GM12878 (cell line): ENCODE data around the gene PRR35. TPM values are rescaled to one million over a fixed set of nuclear protein-coding genes. Genes with fewer than 3 reads are reported as not detected.

ENCODE experiments used
- ATAC-seq: fragments of 200-7000 bp; cut with Tn5 transposase; 3 replicates; pipeline ENCODE4 v1.9.1; 2020; ENCODE audit warnings: mild to moderate bottlenecking, moderate library complexity
- BruUV-seq: library from RNA; stranded (reverse); fragments of 400-500 nt; replicated peaks from 2 replicates; lab custom pipeline; 2021; lab: Mats Ljungman, UMichigan
- CTCF ChIA-PET: fragments of 300-600 bp; sonication (Branson Sonifier 250); formaldehyde crosslinking; extraction: SDS; loops from one replicate; lab custom pipeline; 2021; ENCODE audit warnings: inconsistent platforms; lab: Yijun Ruan, JAX
- POLR2A ChIA-PET: fragments of 350-600 bp; formaldehyde crosslinking; extraction: SDS; loops from one replicate; lab custom pipeline; 2021; ENCODE audit warnings: inconsistent platforms; lab: Charles Lee
- RAD21 ChIA-PET: fragments of 300-600 bp; sonication (Branson Sonifier 250); formaldehyde crosslinking; loops from one replicate; lab custom pipeline; 2023; ENCODE audit warnings: antibody characterized with exemption; ENCODE audit not compliant: unreplicated experiment; lab: Charles Lee
- SMC1A ChIA-PET: fragments of 300-600 bp; sonication (Branson Sonifier 250); formaldehyde crosslinking; loops from one replicate; lab custom pipeline; 2023; ENCODE audit not compliant: unreplicated experiment, uncharacterized antibody; lab: Charles Lee
- DNase-seq: peaks from one replicate; pipeline ENCODE4 v3.0.0-alpha.2; 2011; ENCODE audit warnings: low read depth, low spot score
- FAIRE-seq: peaks from 3 replicates; lab custom pipeline; 2011; peaks lifted over from hg19 to GRCh38; lab: Jason Lieb, UNC
- H2AFZ ChIP-seq: 2 replicates; pipeline ENCODE4 v1.6.0; 2011; ENCODE audit warnings: low read depth, low read length, control low read depth; ENCODE audit not compliant: control insufficient read depth
- H3K27ac ChIP-seq: 2 replicates; pipeline ENCODE4 v1.5.1; 2011; ENCODE audit warnings: control low read depth; ENCODE audit not compliant: control insufficient read depth, insufficient read depth
- H3K27me3 ChIP-seq, 2 experiments: replicated peaks in 1 of 2; 2 replicates each; pipeline versions ENCODE4 v1.6.0 to v1.6.1; 2011; ENCODE audit warnings: low read length in 1 of 2; ENCODE audit not compliant: control insufficient read depth in 2 of 2, insufficient read depth in 2 of 2
- H3K36me3 ChIP-seq, 2 experiments: 2 replicates each; pipeline ENCODE4 v1.5.1; 2011; ENCODE audit warnings: low read length in 1 of 2; ENCODE audit not compliant: control insufficient read depth in 2 of 2, insufficient read depth in 2 of 2
- H3K4me1 ChIP-seq: 2 replicates; pipeline ENCODE4 v1.6.1; 2011; ENCODE audit warnings: mild to moderate bottlenecking, low read length, moderate library complexity, mixed read lengths; ENCODE audit not compliant: control insufficient read depth, insufficient read depth
- H3K4me2 ChIP-seq: 2 replicates; pipeline ENCODE4 v1.6.0; 2011; ENCODE audit warnings: control low read depth; ENCODE audit not compliant: control insufficient read depth, insufficient read depth
- H3K4me3 ChIP-seq: fragments of 200-600 bp; sonication (generic); 2 replicates; pipeline ENCODE4 v1.5.1; 2016
- H3K79me2 ChIP-seq: 2 replicates; pipeline ENCODE4 v1.6.0; 2011; ENCODE audit warnings: low read length; ENCODE audit not compliant: control insufficient read depth, insufficient read depth
- H3K9ac ChIP-seq: 2 replicates; pipeline ENCODE4 v1.8.0; 2011; ENCODE audit warnings: low read length, control low read depth, mixed read lengths; ENCODE audit not compliant: control insufficient read depth, insufficient read depth
- H3K9me3 ChIP-seq: replicated peaks from 3 replicates; pipeline ENCODE4 v1.5.1; 2011; ENCODE audit warnings: mild to moderate bottlenecking, low read length; ENCODE audit not compliant: control insufficient read depth, insufficient read depth
- H4K20me1 ChIP-seq: 2 replicates; pipeline ENCODE4 v1.6.0; 2011; ENCODE audit not compliant: control insufficient read depth, insufficient read depth
- PML ChIP-seq: IDR thresholded peaks from 2 replicates; pipeline ENCODE4 v1.6.1; 2012; ENCODE audit warnings: low read length, inconsistent platforms
- RCOR1 ChIP-seq: conservative IDR thresholded peaks from 2 replicates; pipeline ENCODE4 v1.6.1; 2012; ENCODE audit warnings: low read depth, low read length, improper control_type of control experiment
- SIN3A ChIP-seq: IDR thresholded peaks from 2 replicates; pipeline ENCODE4 v1.6.1; 2012; ENCODE audit warnings: low read depth, low read length, improper control_type of control experiment
- ZZZ3 ChIP-seq: IDR thresholded peaks from 2 replicates; pipeline ENCODE4 v1.6.1; 2011; ENCODE audit warnings: low read depth; ENCODE audit not compliant: control insufficient read depth, insufficient read length
- WGBS: methylation state at CpG from one replicate; pipeline ENCODE4 v1.1.6; 2016; ENCODE audit warnings: low lambda C conversion rate; ENCODE audit not compliant: insufficient replicate concordance, insufficient coverage; ENCODE audit errors: missing lambda C conversion rate; 5-methylcytosine and 5-hydroxymethylcytosine counted together
- in situ Hi-C: fragments of 300-500 bp; cut with MboI; formaldehyde crosslinking; loops from 9 replicates; pipeline ENCODE4 v1.14.3; 2018; ENCODE audit warnings: mixed read lengths
- intact Hi-C: fragments of 100-400 bp; cut with micrococcal nuclease; formaldehyde crosslinking; loops from one replicate; pipeline ENCODE4 v1.14.2; 2022; ENCODE audit not compliant: unreplicated experiment
- polyA plus RNA-seq, 11 experiments: library from polyadenylated mRNA; depleted of rRNA in 4 of 11; unstranded in 6 of 11; stranded (reverse) in 5 of 11; fragments of >200 nt; fragmentation: Nextera tagmentation in 4 of 11; fragmentation: Illumina TruSeq in 1 of 11; extraction: Ambion mirVana in 4 of 11; extraction: Trizol in 1 of 11; gene quantifications; 1 replicate in 1 of 11; 2 replicates in 10 of 11; pipeline versions ENCODE4 v1.2.1 to v1.2.3, GENCODE V29; 2011 to 2016; ENCODE audit warnings: inconsistent platforms in 2 of 11, missing spikeins in 2 of 11, low read depth in 1 of 11
- total RNA-seq, 4 experiments: library from RNA; depleted of rRNA in 3 of 4; stranded (reverse); fragments of >200 nt in 3 of 4; fragmentation: Illumina TruSeq in 1 of 4; extraction: Trizol in 1 of 4; gene quantifications; 2 replicates each; pipeline versions ENCODE4 v1.2.1 to v1.2.3, GENCODE V29; 2013 to 2021
- TF ChIP-seq, protein P1 (sequence below): fragments of 450-650 bp; IDR thresholded peaks from 2 replicates; pipeline ENCODE4 v1.6.1; 2017; ENCODE audit warnings: mild to moderate bottlenecking

PRR35 gene
- total and polyA plus RNA-seq, 10 of the 15 experiments (the other 5 are each of a cell fraction or from before 2014, with no cell fraction given), result not detected

DNA sequence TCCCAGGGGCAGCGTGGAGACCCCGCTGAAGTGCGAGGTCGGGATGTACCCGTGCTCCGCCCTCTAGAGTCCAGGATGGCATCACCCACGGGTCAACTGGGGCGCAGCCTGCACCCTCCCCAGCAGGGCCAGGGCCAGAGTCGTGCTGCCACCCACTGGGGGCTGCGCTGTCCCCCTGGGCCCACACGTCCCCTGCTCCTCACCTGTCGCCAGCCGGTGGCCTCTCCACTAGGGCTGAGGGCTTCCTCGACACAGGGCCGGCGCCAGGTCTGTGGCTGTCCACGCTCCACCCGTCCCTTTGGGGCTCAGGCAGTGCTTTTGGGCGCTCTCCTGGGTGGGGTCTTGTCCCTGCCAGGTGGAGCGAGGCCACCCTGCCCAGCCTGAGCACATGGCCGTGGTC, 11.6 kb upstream of the PRR35 start:
- Histone ChIP-seq H3K27ac (no peak overlapping the region), H3K79me2 (no peaks in the 10 kb centered on the region), H3K27me3 (no peaks in the 10 kb centered on the region), H3K4me2 (no peak overlapping the region), H4K20me1 (no peaks in the 10 kb centered on the region), H3K9ac (no peak overlapping the region), H3K36me3 (peaks cover 0 to 21% of the 10 kb centered on the region in 2 experiments; a peak in 2 of 4 replicates), H3K4me3 (no peak overlapping the region), H3K9me3 (no peaks in the 10 kb centered on the region), H3K4me1 (no peaks in the 10 kb centered on the region), H2AFZ (no peak overlapping the region)
- FAIRE-seq (no peak), DNase-seq (no peak), ATAC-seq (no peak)
- CTCF ChIA-PET, result no interaction called here
- intact Hi-C loops, result no loop called here
- in situ Hi-C loops, result no loop called here
- 96% methylated on average over 21 of the region's 21 CpGs for WGBS
- SMC1A ChIA-PET, result no interaction called here
- TF ChIP-seq PML (no peak), ZZZ3 (no peak)
- RAD21 ChIA-PET, result no interaction called here
- no TSS peak for BruUV-seq
- POLR2A ChIA-PET, result no interaction called here

DNA sequence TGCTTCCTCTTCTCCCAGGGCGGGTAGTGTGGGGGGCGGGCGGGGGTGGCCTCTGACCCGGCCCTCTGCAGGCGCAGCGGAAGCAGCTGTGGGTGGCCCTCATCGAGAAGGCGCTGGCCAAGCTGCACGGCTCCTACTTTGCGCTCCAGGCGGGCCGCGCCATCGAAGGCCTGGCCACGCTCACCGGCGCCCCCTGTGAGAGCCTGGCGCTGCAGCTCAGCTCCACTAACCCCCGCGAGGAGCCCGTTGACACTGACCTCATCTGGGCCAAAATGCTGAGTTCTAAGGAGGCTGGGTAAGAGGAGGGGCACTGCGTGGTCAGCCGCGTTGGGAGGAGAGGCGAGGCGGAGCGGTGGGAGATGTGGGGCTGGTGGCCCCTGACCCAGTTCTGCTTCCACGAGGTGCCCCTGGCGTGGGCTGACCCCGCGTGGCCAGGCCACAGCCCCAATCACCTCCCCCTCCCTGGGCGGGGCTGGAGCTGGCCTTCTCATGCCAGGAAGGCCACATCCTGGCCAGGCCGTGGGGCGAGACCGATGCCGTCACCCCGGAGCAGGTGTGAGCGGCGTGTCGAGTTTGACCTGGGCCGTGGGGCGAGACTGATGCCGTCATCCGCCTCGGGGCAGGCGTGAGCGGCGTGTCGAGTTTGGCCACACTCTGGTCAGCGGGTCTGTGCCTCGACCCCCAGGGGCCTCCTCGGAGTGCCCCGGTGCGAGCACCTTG, 10.5 kb upstream of the PRR35 start:
- peaks cover 0 to 21% of the 10 kb centered on the region in 2 experiments; a peak in 2 of 4 replicates for H3K36me3 ChIP-seq
- no peak for ATAC-seq
- in situ Hi-C loops (no loop called here), intact Hi-C loops (no loop called here)
- no peak overlapping the region for H2AFZ ChIP-seq
- H3K27ac ChIP-seq, result no peak overlapping the region
- H3K9me3 ChIP-seq, result no peaks in the 10 kb centered on the region
- DNase-seq, result no peak
- RAD21 ChIA-PET, result no interaction called here
- no peaks in the 10 kb centered on the region for H3K27me3 ChIP-seq
- no peak overlapping the region for H3K4me2 ChIP-seq
- H3K4me1 ChIP-seq, result no peaks in the 10 kb centered on the region
- no peak overlapping the region for H3K9ac ChIP-seq
- no peaks in the 10 kb centered on the region for H4K20me1 ChIP-seq
- CTCF ChIA-PET, result no interaction called here
- SMC1A ChIA-PET, result no interaction called here
- POLR2A ChIA-PET, result no interaction called here
- 95% methylated on average over 54 of the region's 54 CpGs for WGBS
- no peak overlapping the region for H3K4me3 ChIP-seq
- TF ChIP-seq RCOR1 (no peak), SIN3A (no peak)
- TF ChIP-seq, protein P1, sequence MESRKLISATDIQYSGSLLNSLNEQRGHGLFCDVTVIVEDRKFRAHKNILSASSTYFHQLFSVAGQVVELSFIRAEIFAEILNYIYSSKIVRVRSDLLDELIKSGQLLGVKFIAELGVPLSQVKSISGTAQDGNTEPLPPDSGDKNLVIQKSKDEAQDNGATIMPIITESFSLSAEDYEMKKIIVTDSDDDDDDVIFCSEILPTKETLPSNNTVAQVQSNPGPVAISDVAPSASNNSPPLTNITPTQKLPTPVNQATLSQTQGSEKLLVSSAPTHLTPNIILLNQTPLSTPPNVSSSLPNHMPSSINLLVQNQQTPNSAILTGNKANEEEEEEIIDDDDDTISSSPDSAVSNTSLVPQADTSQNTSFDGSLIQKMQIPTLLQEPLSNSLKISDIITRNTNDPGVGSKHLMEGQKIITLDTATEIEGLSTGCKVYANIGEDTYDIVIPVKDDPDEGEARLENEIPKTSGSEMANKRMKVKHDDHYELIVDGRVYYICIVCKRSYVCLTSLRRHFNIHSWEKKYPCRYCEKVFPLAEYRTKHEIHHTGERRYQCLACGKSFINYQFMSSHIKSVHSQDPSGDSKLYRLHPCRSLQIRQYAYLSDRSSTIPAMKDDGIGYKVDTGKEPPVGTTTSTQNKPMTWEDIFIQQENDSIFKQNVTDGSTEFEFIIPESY, result 0 out of 2 replicates have a peak, but pooled peaks have one; percentile 41
- H3K79me2 ChIP-seq, result no peaks in the 10 kb centered on the region
- no TSS peak for BruUV-seq
- FAIRE-seq, result no peak
